ENCODE results near the gene SEPTIN8.
"Not testable (repeated sequence)": the region's sequence is repeated elsewhere in the genome, so short reads cannot be mapped to it uniquely, and the experiment has no call there.

Gene SEPTIN8

GRCh38 chr5:132812781-132813598 is 36.0 kb upstream of the SEPTIN8 start, which contains the start of gene SOWAHA:
SOWAHA (plus strand) TSS chr5:132813302; CDS start chr5:132813622, 320 bp downstream.
- no peak for DNase-seq (ENCODE audit: low read depth in 2 of 3, low spot score in 2 of 3)

DNA sequence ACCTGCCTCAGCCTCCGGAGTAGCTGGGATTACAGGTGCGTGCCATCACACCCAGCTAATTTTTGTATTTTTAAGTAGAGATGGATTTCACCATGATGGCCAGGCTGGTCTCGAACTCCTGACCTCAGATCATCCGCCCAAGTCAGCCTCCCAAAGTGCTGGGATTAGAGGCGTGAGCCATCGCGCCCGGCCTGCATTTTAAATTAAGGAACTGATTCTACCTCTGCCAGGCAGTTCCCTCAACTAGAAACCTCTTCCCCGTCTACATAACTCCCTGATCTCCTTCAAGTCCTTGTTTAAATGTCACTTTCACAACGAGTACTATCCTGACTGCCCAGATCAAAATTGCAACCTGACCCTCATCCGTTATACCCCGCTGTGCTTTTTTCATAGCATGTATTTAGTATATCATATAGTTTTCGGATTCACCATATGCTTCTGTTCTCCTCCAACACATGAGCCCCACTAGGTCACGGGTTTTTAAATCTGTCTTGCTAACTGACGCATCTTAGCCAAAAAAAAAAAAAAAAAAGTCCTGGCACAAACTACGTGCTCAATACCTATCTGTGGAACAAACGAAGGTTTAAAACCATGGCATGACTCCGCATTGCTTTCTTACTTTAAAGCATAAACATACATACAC is 35.2 kb upstream of the SEPTIN8 start:
- no peak for DNase-seq (ENCODE audit: low read depth in 2 of 3, low spot score in 2 of 3)

GRCh38 chr5:132810605-132811004 is 33.6 kb upstream of the SEPTIN8 start:
- no peak for DNase-seq (ENCODE audit: low read depth in 2 of 3, low spot score in 2 of 3)

- DNase-seq (ENCODE audit: low read depth in 2 of 3, low spot score in 2 of 3) = no peak
Observed at GRCh38 chr5:132808866-132809265, 31.8 kb upstream of the SEPTIN8 start.

DNA sequence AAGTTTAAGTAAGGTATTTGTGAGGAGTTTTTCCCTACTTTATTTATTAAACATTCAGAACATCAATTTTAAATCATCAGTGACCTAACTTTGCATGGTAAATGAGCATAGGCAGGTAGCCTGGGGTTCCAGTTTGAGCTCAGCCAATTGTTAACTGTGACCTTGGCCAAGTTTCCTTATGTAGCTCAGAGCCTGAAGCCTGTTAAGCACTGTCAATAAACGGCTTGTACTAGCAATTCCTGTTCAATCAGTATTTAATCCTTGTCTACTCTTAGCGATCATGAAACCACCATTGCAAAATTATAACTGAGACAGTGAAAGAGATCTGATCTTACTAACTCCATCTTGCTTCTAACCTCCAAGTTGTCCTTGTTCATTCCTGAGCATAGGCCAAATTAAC is 31.4 kb upstream of the SEPTIN8 start:
- no peak for DNase-seq (ENCODE audit: low read depth in 2 of 3, low spot score in 2 of 3)

DNA sequence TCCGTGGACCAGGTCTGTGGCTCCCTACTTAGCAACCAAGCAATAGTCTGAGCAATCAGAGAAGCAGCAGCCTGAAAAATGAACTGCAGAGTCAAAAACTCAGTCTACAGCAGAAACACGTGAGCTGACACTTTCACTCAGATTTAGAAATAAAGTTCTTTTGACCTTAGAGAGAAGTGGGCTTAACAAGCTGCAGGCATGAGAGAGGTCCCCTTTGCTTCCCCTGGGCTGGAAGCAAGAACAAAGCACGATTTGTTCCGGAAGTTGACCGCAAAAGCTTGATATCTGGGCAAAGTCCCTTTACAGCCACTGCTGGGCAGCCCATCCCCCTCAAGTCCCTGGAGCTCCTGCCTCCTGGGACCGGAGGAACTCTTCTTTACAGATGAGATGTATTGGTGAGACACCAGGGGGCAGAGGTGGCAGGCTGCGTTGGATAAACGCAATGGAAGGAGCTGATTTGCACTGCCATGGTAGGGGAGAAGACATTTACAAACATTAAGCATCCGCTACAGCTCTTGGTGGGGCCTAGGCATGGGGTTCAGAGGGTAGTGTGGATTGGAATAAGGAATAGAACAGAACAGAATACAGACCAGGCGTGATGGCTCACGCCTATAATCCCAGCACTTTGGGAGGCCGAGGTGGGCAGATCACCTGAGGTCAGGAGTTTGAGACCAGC is 30.3 kb upstream of the SEPTIN8 start:
- DNase-seq (ENCODE audit: low read depth in 2 of 3, low spot score in 2 of 3) = no peak

DNA sequence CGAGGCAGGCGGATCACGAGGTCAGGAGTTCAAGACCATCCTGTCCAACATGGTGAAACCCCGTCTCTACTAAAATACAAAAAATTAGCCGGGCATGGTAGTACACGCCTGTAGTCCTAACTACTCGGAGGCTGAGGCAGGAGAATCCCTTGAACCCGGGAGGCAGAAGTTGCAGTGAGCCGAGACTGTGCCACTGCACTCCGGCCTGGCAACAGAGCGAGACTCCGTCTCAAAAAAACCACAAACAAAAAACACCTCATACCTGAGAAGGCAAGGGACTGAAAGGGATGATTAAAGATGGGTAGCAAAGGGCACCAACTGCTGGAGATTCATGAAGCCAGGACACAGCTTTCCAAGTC is 29.7 kb upstream of the SEPTIN8 start:
- DNase-seq (ENCODE audit: low read depth in 2 of 3, low spot score in 2 of 3) = not testable (repeated sequence)

DNA sequence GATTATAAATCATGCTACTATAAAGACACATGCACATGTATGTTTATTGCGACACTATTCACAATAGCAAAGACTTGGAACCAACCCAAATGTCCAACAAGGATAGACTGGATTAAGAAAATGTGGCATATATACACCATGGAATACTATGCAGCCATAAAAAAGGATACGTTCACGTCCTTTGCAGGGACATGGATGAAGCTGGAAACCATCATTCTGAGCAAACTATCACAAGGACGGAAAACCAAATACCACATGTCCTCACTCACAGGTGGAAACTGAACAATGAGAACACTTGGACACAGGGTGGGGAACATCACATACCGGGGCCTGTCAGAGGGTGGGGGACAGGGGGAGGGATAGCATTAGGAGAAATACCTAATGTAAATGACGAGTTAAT is 28.8 kb upstream of the SEPTIN8 start:
- not testable (repeated sequence) for DNase-seq (ENCODE audit: low read depth in 2 of 3, low spot score in 2 of 3)

GRCh38 chr5:132804219-132804618 is 27.2 kb upstream of the SEPTIN8 start:
- not testable (repeated sequence) for DNase-seq (ENCODE audit: low read depth in 2 of 3, low spot score in 2 of 3)

GRCh38 chr5:132802685-132803066 is 25.6 kb upstream of the SEPTIN8 start:
- not testable (repeated sequence) for DNase-seq (ENCODE audit: low read depth in 2 of 3, low spot score in 2 of 3)

DNA sequence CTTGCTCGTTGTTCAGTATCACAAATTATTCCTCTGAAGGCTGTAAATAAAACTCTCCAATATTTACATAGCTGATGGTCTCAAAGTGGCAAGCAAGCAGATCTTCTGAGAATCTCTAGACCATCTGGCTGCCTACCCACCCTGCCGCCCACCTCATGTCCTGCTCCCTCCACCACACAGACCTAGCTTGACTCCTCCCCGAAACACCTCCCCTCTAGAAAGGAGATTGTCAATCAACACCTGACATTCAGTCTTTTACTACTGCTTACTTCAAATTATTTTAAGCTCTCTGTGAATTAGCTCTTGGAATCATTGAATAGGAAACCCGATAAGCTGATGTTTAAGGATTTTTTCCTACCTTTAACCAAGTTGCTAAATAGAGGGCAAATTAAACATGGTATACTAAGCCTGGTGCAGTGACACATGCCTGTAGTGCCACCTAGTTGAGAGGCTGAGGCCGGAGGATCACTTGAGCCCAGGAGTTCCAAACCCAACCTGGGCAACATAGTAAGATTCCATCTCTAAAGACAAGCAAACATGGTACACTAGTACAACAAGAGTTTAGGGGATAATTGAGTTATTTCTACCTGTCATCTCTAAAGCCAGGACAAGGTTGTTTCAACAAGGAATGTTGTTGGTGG is 25.1 kb upstream of the SEPTIN8 start:
- no peak for DNase-seq (ENCODE audit: low read depth in 2 of 3, low spot score in 2 of 3)

GRCh38 chr5:132800545-132800944 is 23.5 kb upstream of the SEPTIN8 start:
- no peak for DNase-seq (ENCODE audit: low read depth in 2 of 3, low spot score in 2 of 3)

DNA sequence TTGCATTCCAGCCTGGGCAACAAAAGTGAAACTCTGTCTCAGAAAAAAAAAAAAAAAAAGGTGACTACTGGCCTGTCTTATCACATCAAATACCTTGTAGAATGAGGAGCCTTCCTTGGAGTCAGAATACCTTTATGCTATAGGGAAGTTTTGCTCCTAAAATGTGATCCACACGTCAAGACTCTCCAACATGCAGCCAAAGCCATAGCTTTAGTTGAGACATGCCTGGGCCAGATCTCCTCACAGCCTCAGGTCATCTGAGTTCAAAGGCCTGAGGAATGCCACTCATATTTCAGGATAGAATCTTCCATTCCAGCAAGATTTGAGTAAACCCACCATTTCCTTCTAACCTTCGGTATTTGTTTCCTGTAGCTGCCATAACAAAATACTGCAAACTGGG is 22.4 kb upstream of the SEPTIN8 start:
- DNase-seq (ENCODE audit: low read depth in 2 of 3, low spot score in 2 of 3) = no peak

DNA sequence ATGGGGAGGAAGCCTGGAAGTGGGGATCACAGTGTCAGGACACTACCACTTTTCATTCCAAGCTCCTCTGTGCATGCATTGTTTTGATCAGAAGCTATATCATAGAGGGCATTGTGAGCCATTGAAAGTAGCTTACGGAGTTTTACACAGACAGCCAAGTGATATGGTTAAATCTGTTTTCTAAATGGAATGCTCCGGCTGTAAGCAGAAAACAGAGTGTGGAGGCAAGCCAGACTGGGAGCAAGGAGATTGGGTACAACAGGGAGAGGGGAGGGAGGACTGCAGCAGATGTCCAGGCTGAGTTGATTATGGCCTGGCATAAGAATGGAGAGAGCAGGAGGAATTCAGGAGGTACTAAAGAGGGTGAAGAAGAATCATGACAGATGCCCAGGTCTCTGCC is 20.6 kb upstream of the SEPTIN8 start:
- DNase-seq (ENCODE audit: low read depth in 2 of 3, low spot score in 2 of 3) = no peak

DNA sequence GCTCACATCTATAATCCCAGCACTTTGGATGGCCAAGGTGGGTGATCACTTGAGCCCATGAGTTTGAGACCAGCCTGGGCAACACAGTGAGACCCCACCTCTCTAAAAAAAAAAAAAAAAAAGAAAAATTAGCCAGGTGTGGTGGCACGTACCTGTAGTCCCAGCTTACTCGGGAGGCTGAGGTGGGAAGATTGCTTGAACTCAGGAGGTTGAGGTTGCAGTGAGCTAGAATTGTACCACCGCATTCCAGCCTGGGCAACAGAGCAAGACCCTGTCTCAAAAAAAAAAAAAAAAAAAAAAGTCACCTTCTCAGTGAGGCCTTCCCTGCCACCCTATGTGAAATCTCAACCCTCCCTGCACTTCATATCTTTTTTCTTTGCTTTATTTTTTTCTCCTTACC is 14.0 kb upstream of the SEPTIN8 start:
- DNase-seq (ENCODE audit: low read depth in 2 of 3, low spot score in 2 of 3) = no peak

DNA sequence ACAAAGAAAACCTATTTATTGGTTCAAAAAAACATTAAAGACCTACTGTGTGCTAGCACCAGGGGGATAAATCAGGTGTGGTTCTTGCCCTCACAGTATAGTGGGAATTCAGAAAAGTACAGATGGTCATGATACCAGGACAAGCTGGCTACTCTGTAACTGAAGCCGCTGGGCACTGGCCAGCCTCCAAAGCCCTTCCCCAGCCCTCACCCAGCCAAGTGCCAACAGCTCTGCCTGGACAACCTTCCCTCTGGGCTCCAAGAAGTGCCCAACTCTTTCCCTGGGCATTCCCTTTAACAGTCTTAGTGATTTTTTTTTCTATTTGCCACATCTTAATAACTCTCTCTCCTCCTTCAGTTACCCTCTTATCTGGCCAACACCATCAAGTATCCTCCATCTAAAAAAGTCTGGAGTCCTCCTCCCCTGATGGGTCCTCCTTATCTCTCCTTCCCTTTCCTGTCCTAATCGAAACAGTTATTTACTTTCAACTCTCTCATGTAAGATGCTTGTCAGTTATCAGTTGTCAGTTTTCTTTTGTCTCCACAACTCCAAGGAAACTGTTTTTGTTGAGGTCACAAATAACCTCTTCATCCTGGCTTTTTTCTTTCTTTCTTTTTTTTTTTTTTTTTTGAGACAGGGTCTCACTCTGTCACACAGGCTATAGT is 13.3 kb upstream of the SEPTIN8 start:
- DNase-seq (ENCODE audit: low read depth in 2 of 3, low spot score in 2 of 3) = no peak

DNA sequence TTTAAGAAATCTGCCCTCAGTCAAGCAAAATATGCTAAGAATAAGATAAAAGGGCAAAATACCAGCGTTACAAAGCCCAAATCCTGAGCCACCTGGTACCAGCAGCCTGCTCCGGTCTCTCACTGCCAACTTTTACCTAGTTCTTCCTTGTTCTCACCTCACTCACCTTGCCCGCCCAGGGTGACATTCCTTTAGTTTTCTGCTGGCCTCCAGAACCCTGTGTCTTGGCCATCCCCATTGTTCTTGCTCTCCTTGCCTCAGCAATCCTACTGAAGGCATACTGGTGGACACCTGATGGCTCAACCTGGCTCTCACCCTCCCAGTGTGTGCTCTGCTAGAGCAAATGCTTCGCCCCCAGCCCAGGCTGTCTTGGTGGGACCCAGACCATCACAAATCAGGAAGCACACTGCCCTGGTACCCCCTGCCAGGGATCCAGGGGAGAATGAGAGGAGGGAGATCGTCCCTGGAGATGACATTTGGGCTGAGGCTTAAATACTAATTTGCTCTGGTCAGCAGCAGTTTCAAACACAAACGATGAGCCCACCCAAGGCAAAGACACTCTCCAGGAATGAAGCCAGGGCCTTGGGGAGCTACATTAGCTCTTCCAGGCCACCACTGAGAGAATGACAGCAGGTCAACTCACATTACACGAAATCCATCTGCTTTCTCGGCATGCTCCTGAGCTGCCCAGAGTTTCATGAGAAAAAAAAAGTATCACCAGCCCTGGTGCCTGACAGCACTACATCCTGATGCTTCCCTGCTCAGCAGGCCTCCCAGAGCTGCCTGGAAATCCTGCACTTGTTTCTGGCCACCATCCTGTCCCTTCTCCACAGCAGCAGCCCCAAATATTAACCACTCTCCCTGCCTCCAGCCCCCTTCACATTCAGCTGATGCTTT is 12.2 kb upstream of the SEPTIN8 start:
- DNase-seq (ENCODE audit: low read depth in 2 of 3, low spot score in 2 of 3) = no peak

DNA sequence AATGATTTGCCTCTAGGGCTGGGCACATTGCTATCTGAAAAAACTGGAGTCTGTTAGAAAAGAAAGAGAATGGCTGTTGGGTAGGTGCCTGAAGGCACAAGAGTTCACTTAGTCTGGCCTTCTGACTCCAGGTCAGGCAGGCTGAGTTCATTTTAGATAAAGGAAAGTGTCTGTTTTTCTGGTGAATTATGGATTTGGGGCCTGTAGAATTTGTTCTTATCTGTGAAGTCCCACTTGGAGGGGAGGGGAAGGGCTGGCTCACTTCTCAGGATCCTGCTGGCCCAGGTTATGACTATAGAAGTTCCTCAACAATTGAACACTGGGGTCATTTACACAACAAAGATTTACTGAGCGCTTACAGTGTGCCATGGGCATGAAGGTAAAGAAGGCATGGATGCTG is 11.5 kb upstream of the SEPTIN8 start:
- DNase-seq (ENCODE audit: low read depth in 2 of 3, low spot score in 2 of 3) = no peak

- no peak for DNase-seq (ENCODE audit: low read depth in 2 of 3, low spot score in 2 of 3)
Observed at GRCh38 chr5:132787076-132787475, 10.0 kb upstream of the SEPTIN8 start.

DNA sequence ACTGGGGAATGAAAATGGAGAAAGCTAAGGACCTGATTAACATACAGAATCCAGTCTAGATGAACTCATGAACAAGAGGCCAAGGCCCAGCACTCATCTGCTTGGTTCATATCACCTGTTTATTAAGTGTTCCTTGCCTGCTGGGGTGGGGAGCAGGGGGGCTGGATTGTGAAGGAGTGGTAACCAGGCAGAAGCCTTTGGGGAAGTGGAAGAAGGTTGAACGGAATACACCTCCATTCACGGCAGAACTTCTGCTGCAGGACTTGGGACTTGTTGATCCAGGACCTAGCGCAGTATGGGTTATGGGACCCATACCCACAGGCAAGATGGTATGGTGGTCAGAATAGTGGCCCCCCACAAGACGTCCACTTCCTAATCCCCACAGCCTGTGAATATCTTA is 8.8 kb upstream of the SEPTIN8 start:
- no peak for DNase-seq (ENCODE audit: low read depth in 2 of 3, low spot score in 2 of 3)
